B cell (primary cell): ENCODE results near the gene NR1H2. TPM values are rescaled to one million over a fixed set of nuclear protein-coding genes. Genes with fewer than 3 reads are reported as not detected.

Experiments used
- ATAC-seq: fragments of 200-7000 bp; cut with Tn5 transposase; one replicate; pipeline ENCODE4 v1.10.0; 2021; ENCODE audit warnings: low read depth, mild to moderate bottlenecking, moderate number of reproducible peaks, moderate library complexity
- CTCF ChIA-PET: fragments of 350-600 bp; sonication (Branson Sonifier 250); formaldehyde crosslinking; loops from one replicate; lab custom pipeline; 2021; ENCODE audit warnings: antibody characterized with exemption, inconsistent platforms; lab: Charles Lee
- POLR2A ChIA-PET: fragments of 350-600 bp; sonication (Branson Sonifier 250); formaldehyde crosslinking; loops from one replicate; lab custom pipeline; 2021; ENCODE audit warnings: antibody characterized with exemption; lab: Charles Lee
- DNase-seq: peaks from one replicate; pipeline ENCODE4 v3.0.0; 2013
- H2AFZ ChIP-seq: 2 replicates; pipeline ENCODE4 v1.6.1; 2012; ENCODE audit warnings: mild to moderate bottlenecking, low read depth, low read length; ENCODE audit not compliant: insufficient read depth, poor library complexity, severe bottlenecking
- H3K27ac ChIP-seq, 2 donors: 1 replicate in 1 of 2; 2 replicates in 1 of 2; pipeline ENCODE4 v1.5.1; 2012 to 2013; ENCODE audit warnings: low read length in 2 of 2, mild to moderate bottlenecking in 2 of 2, moderate library complexity in 1 of 2
- H3K27me3 ChIP-seq, 4 experiments: fragments of 200-600 bp in 1 of 4; sonication (generic) in 1 of 4; replicated peaks in 1 of 4; 1 replicate in 2 of 4; 2 replicates in 2 of 4; pipeline versions ENCODE4 v1.6.1 to v1.7.0; 2013 to 2016; ENCODE audit warnings: low read length in 3 of 4, mild to moderate bottlenecking in 2 of 4, mixed read lengths in 1 of 4, moderate library complexity in 1 of 4; ENCODE audit not compliant: insufficient read depth in 4 of 4, control insufficient read depth in 3 of 4; ENCODE audit errors: control extremely low read depth in 1 of 4
- H3K36me3 ChIP-seq, 2 experiments: replicated peaks in 1 of 2; 1 replicate in 1 of 2; 2 replicates in 1 of 2; pipeline versions ENCODE4 v1.6.1 to v1.7.1; 2013; ENCODE audit warnings: low read length in 1 of 2; ENCODE audit not compliant: insufficient read depth in 2 of 2, control insufficient read depth in 1 of 2; ENCODE audit errors: control extremely low read depth in 1 of 2, extremely low read depth in 1 of 2
- H3K4me1 ChIP-seq, 2 donors: fragments of 200-600 bp in 1 of 2; sonication (generic) in 1 of 2; 1 replicate in 1 of 2; 2 replicates in 1 of 2; pipeline versions ENCODE4 v1.5.1 to v1.6.1; 2013 to 2017; ENCODE audit warnings: low read length in 2 of 2; ENCODE audit not compliant: control insufficient read depth in 2 of 2, insufficient read depth in 2 of 2
- H3K4me2 ChIP-seq: replicated peaks from 2 replicates; pipeline ENCODE3; 2012; ENCODE audit warnings: mild to moderate bottlenecking, low read depth, low read length; ENCODE audit not compliant: poor library complexity, severe bottlenecking
- H3K4me3 ChIP-seq, 5 experiments: fragments of 200-600 bp in 1 of 5; sonication (generic) in 1 of 5; 1 replicate in 3 of 5; 2 replicates in 2 of 5; pipeline versions ENCODE4 v1.5.1 to v1.7.0; 2011 to 2016; ENCODE audit warnings: low read length in 4 of 5, mild to moderate bottlenecking in 4 of 5, low read depth in 2 of 5, control low read depth in 1 of 5, moderate library complexity in 1 of 5; ENCODE audit not compliant: insufficient read depth in 1 of 5; ENCODE audit errors: control extremely low read depth in 1 of 5, extremely low read depth in 1 of 5
- H3K79me2 ChIP-seq: fragments of 200-600 bp; sonication (generic); one replicate; pipeline ENCODE4 v1.6.0; 2016; ENCODE audit warnings: low read length; ENCODE audit not compliant: control insufficient read depth, insufficient read depth
- H3K9ac ChIP-seq: fragments of 200-600 bp; sonication (generic); 2 replicates; pipeline ENCODE4 v1.6.1; 2017; ENCODE audit warnings: mild to moderate bottlenecking, low read length, moderate library complexity
- H3K9me3 ChIP-seq, 3 donors: one replicate each; pipeline versions ENCODE4 v1.6.1 to v1.7.1; 2013; ENCODE audit warnings: low read length in 2 of 3; ENCODE audit not compliant: control insufficient read depth in 2 of 3, insufficient read depth in 1 of 3; ENCODE audit errors: control extremely low read depth in 1 of 3
- H4K20me1 ChIP-seq: 2 replicates; pipeline ENCODE4 v1.6.0; 2012; ENCODE audit warnings: mild to moderate bottlenecking, low read length; ENCODE audit not compliant: insufficient read depth, control insufficient read depth, poor library complexity, severe bottlenecking
- H3K27ac Mint-ChIP-seq: one replicate; pipeline ENCODE4 v1.8.0; 2021; ENCODE audit warnings: mixed read lengths
- H3K27me3 Mint-ChIP-seq: one replicate; pipeline ENCODE4 v1.8.0; 2021; ENCODE audit warnings: mixed read lengths
- H3K4me1 Mint-ChIP-seq: one replicate; pipeline ENCODE4 v1.8.0; 2021; ENCODE audit warnings: mixed read lengths
- H3K4me3 Mint-ChIP-seq: one replicate; pipeline ENCODE4 v1.8.0; 2021; ENCODE audit warnings: mixed read lengths
- H3K9me3 Mint-ChIP-seq: one replicate; pipeline ENCODE4 v1.8.0; 2022; ENCODE audit warnings: mixed read lengths; ENCODE audit not compliant: insufficient read depth
- EZH2 ChIP-seq: IDR thresholded peaks from 2 replicates; pipeline ENCODE4 v1.6.1; 2012; ENCODE audit warnings: borderline replicate concordance, low read depth, mild to moderate bottlenecking, moderate library complexity, low read length; ENCODE audit not compliant: insufficient read depth, poor library complexity, severe bottlenecking
- WGBS: methylation state at CpG from one replicate; pipeline ENCODE4 v1.1.5; 2013; ENCODE audit warnings: missing lambda C conversion rate; ENCODE audit not compliant: insufficient coverage; 5-methylcytosine and 5-hydroxymethylcytosine counted together
- intact Hi-C: fragments of 100-400 bp; cut with micrococcal nuclease; formaldehyde crosslinking; loops from one replicate; pipeline ENCODE4 v1.10.0; 2022
- polyA plus RNA-seq: library from polyadenylated mRNA; depleted of rRNA; stranded (reverse); fragments of >200 nt; gene quantifications from 2 replicates; pipeline ENCODE4 v1.2.3, GENCODE V29; 2012
- total RNA-seq, 2 donors: library from RNA; stranded (reverse); fragments of 120-200 nt in 1 of 2; gene quantifications; 1 replicate in 1 of 2; 2 replicates in 1 of 2; pipeline versions ENCODE4 v1.2.3 to v1.2.4, GENCODE V29; 2013 to 2022
- TF ChIP-seq, protein P1 (sequence below): fragments of 200-600 bp; IDR thresholded peaks from one replicate; pipeline ENCODE4 v1.8.0; 2022; ENCODE audit warnings: antibody characterized with exemption, mild to moderate bottlenecking

The NR1H2 gene
- total and polyA plus RNA-seq, 2 donors (not counting 1 experiment from before 2014, with no cell fraction given): 116 to 164 TPM

DNA sequence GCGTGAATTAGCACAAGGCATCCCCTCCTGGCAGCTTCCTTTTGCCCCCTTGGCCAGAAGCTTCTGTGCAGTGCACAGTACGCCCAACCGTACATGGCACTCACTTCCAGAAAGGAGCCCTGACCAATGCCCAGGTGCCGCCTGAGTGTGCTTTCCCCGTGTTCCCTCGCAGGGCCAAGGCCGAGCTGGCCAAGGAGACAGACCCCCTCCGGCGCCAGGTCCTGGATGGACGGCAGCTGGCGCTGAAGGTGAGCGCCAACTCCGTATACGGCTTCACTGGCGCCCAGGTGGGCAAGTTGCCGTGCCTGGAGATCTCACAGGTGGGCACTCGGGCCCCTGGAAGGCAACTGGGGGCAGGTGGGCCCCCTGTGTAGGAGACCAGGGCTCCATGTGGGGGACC is 33.1 kb downstream of the NR1H2 start:
- 98% methylated on average over 17 of the region's 17 CpGs for WGBS
- Histone ChIP-seq H3K79me2 (peaks cover 9% of the 10 kb centered on the region), H3K27me3 (no peaks in the 10 kb centered on the region), H3K9ac (no peak overlapping the region), H3K4me3 (no peak overlapping the region), H3K9me3 (no peaks in the 10 kb centered on the region), H2AFZ (no peak overlapping the region), H4K20me1 (no peaks in the 10 kb centered on the region), H3K36me3 (peaks cover 0 to 18% of the 10 kb centered on the region in 2 experiments), H3K27ac (no peak overlapping the region), H3K4me2 (no peak overlapping the region), H3K4me1 (peaks cover 3 to 8% of the 10 kb centered on the region in 2 donors)
- CTCF ChIA-PET: interaction anchor here (1.4 kb wide), 1 partner anchor 39 kb away, joined by 4 read pairs; no protein-coding TSS in a partner anchor
- Mint-ChIP-seq H3K27me3 (no peaks in the 10 kb centered on the region), H3K27ac (no peak overlapping the region), H3K9me3 (no peaks in the 10 kb centered on the region), H3K4me1 (peaks cover 1% of the 10 kb centered on the region), H3K4me3 (no peak overlapping the region)
- no peak for TF ChIP-seq EZH2
- TF ChIP-seq, protein P1, sequence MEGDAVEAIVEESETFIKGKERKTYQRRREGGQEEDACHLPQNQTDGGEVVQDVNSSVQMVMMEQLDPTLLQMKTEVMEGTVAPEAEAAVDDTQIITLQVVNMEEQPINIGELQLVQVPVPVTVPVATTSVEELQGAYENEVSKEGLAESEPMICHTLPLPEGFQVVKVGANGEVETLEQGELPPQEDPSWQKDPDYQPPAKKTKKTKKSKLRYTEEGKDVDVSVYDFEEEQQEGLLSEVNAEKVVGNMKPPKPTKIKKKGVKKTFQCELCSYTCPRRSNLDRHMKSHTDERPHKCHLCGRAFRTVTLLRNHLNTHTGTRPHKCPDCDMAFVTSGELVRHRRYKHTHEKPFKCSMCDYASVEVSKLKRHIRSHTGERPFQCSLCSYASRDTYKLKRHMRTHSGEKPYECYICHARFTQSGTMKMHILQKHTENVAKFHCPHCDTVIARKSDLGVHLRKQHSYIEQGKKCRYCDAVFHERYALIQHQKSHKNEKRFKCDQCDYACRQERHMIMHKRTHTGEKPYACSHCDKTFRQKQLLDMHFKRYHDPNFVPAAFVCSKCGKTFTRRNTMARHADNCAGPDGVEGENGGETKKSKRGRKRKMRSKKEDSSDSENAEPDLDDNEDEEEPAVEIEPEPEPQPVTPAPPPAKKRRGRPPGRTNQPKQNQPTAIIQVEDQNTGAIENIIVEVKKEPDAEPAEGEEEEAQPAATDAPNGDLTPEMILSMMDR: no peak
- POLR2A ChIA-PET: interaction anchor here (1.7 kb wide), 1 partner anchor 51 kb away, joined by 4 read pairs; no protein-coding TSS in a partner anchor
- ATAC-seq: no peak
- DNase-seq: no peak
- intact Hi-C loops: no loop called here

DNA sequence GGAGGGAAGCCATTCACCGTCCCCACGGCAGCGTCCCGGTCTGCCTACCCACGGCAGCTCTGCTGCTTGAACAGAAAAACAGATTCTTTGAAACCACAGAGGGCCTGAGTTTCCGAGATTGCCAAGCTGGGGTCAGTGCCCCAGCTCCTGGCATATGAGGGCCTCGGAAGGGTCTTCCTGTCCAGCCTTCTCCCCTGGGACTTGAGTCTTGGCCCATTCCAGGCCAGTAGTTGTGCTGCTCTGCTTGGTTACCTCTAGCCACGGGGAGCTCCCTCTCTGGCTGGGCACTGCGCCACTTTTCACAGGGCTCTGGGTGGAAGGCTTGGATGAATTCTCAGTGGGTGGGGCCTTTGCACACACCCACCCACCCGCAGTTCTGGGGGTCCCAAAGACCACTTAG is 33.9 kb downstream of the NR1H2 start:
- peaks cover 9% of the 10 kb centered on the region for H3K79me2 ChIP-seq
- H2AFZ ChIP-seq: no peak overlapping the region
- ChIA-PET POLR2A (no interaction called here), CTCF (interaction anchor here (0.9 to 1.4 kb wide), 2 partner anchors 40 to 58 kb away, joined by 3 to 4 read pairs; no protein-coding TSS in a partner anchor)
- H3K9ac ChIP-seq: no peak overlapping the region
- Mint-ChIP-seq H3K27me3 (no peaks in the 10 kb centered on the region), H3K9me3 (no peaks in the 10 kb centered on the region), H3K27ac (peak overlapping the region; percentile 15), H3K4me3 (no peak overlapping the region), H3K4me1 (peaks cover 9% of the 10 kb centered on the region)
- H3K27ac ChIP-seq: no peak overlapping the region
- no peak for TF ChIP-seq EZH2
- TF ChIP-seq, protein P1: no peak
- H3K4me3 ChIP-seq: no peak overlapping the region
- no peaks in the 10 kb centered on the region for H3K27me3 ChIP-seq
- peaks cover 0 to 18% of the 10 kb centered on the region in 2 experiments for H3K36me3 ChIP-seq
- peaks cover 10 to 15% of the 10 kb centered on the region in 2 donors for H3K4me1 ChIP-seq
- 93% methylated on average over 9 of the region's 10 CpGs for WGBS
- no peaks in the 10 kb centered on the region for H4K20me1 ChIP-seq
- no peak for ATAC-seq
- no peak overlapping the region for H3K4me2 ChIP-seq
- DNase-seq: no peak
- H3K9me3 ChIP-seq: no peaks in the 10 kb centered on the region
- intact Hi-C loops: no loop called here
